Esophagus squamous epithelium (tissue), 5 donors: Measurements from ENCODE around the gene KIAA2012. TPM values are rescaled to one million over a fixed set of nuclear protein-coding genes. Genes with fewer than 3 reads are reported as not detected.

Experiments used
- DNase-seq: peaks from one replicate; lab custom pipeline; 2025; lab: John Stamatoyannopoulos, UW
- H3K27ac ChIP-seq, 4 donors: fragments of 200-600 bp; sonication (generic); one replicate each; pipeline ENCODE4 v1.5.1; 2016 to 2019; ENCODE audit warnings: mild to moderate bottlenecking in 1 of 4
- H3K27me3 ChIP-seq, 4 donors: fragments of 200-600 bp; sonication (generic); 1 replicate in 3 of 4; 2 replicates in 1 of 4; pipeline versions ENCODE4 v1.5.1 to v1.6.0; 2017 to 2021; ENCODE audit warnings: antibody characterized with exemption in 1 of 4
- H3K36me3 ChIP-seq, 3 donors: fragments of 200-600 bp; sonication (generic); one replicate each; pipeline ENCODE4 v1.5.1; 2016 to 2019
- H3K4me1 ChIP-seq, 3 donors: fragments of 200-600 bp; sonication (generic); one replicate each; pipeline ENCODE4 v1.5.1; 2017 to 2019
- H3K4me3 ChIP-seq, 4 donors: fragments of 200-600 bp; sonication (generic); 1 replicate in 3 of 4; 2 replicates in 1 of 4; pipeline ENCODE4 v1.5.1; 2016 to 2019; ENCODE audit warnings: mild to moderate bottlenecking in 2 of 4, moderate library complexity in 1 of 4
- H3K9me3 ChIP-seq, 3 donors: fragments of 200-600 bp; sonication (generic); one replicate each; pipeline ENCODE4 v1.5.1; 2016 to 2019
- CTCF ChIP-seq, 6 experiments: fragments of 450-650 bp in 4 of 6; fragments of 200-600 bp in 2 of 6; sonication (generic) in 2 of 6; IDR thresholded peaks; one replicate each; pipeline ENCODE4 v1.5.1; 2016 to 2019; ENCODE audit warnings: antibody characterized with exemption in 6 of 6, mild to moderate bottlenecking in 4 of 6, moderate library complexity in 4 of 6
- POLR2A ChIP-seq, 4 donors: fragments of 450-650 bp; IDR thresholded peaks; one replicate each; pipeline ENCODE4 v1.6.1; 2017; ENCODE audit warnings: antibody characterized with exemption in 4 of 4, mild to moderate bottlenecking in 4 of 4, moderate library complexity in 3 of 4
- WGBS, 2 donors: methylation state at CpG; one replicate each; pipeline ENCODE4 v1.1.5; 2018; 5-methylcytosine and 5-hydroxymethylcytosine counted together
- intact Hi-C: fragments of 100-400 bp; cut with DNase I; formaldehyde crosslinking; loops from one replicate; pipeline ENCODE4 v1.15.0; 2022
- total RNA-seq, 4 donors: library from RNA; depleted of rRNA; stranded (reverse); fragments of >200 nt; gene quantifications; one replicate each; pipeline ENCODE4 v1.1.0, GENCODE V29; 2016
- donor health status: DM: yes; HTN: yes; CAD: no.

KIAA2012 gene
- total RNA-seq, 4 donors from 2014 or later = not detected

DNA sequence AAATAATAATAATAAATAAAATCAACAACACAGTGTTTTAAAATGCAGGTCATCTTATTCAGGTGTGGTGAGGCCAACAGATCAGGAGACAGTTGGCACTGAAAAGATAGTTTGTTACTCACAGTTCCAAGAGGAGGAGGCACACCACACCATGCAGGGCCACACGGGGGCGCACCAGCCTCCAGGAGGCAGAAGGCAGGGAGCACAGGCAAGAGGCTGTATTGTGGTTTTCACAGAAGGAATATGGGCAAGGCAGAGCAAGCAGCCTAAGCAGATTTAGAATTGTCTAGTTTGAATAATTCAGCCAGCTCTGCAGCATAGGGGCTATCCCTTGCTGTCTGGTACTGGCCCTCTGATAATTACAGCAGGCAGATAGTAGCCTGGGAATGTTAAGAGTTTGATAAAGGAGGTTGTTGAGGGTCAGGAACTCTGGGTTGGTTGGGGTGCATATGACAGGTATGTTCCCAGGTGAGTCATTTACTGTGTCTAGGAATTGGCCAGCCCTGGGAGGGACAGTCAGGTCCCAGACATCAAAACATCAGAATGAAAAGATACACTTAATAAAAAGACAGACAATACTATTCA is 31.3 kb downstream of the KIAA2012 start:
- TF ChIP-seq CTCF (IDR thresholded peaks at IDR 0.05) = peak in 4 of 6 experiments; percentile 26 to 54 (median 35)
- TF ChIP-seq POLR2A (IDR thresholded peaks at IDR 0.05) = no peak
- intact Hi-C loops = no loop called here
- Histone ChIP-seq H3K27me3 (no peaks in the 10 kb centered on the region), H3K36me3 (no peaks in the 10 kb centered on the region), H3K9me3 (no peaks in the 10 kb centered on the region), H3K4me1 (peaks cover 0 to 3% (median 3%) of the 10 kb centered on the region in 3 donors), H3K27ac (no peak overlapping the region), H3K4me3 (no peak overlapping the region)
- no peak for DNase-seq
- WGBS, 2 donors = 34% methylated on average over 2 of the region's 2 CpGs

GRCh38 chr2:202105025-202105424 is 32.0 kb downstream of the KIAA2012 start:
- Histone ChIP-seq H3K4me3 (no peak overlapping the region), H3K27ac (no peak overlapping the region), H3K27me3 (no peaks in the 10 kb centered on the region), H3K9me3 (no peaks in the 10 kb centered on the region), H3K36me3 (no peaks in the 10 kb centered on the region), H3K4me1 (peaks cover 0 to 10% (median 4%) of the 10 kb centered on the region in 3 donors)
- intact Hi-C loops = no loop called here
- TF ChIP-seq POLR2A (IDR thresholded peaks at IDR 0.05) (no peak), CTCF (IDR thresholded peaks at IDR 0.05) (no peak)
- DNase-seq = no peak

GRCh38 chr2:202108345-202108744 is 35.3 kb downstream of the KIAA2012 start:
- H3K4me3 ChIP-seq = no peak overlapping the region
- DNase-seq = no peak
- intact Hi-C loops = no loop called here
- no peaks in the 10 kb centered on the region for H3K9me3 ChIP-seq
- no peaks in the 10 kb centered on the region for H3K27me3 ChIP-seq
- WGBS, 2 donors = 94 to 95% methylated on average over 3 of the region's 3 CpGs
- H3K4me1 ChIP-seq = peaks cover 0 to 23% (median 9%) of the 10 kb centered on the region in 3 donors
- TF ChIP-seq POLR2A (IDR thresholded peaks at IDR 0.05) = no peak
- TF ChIP-seq CTCF (IDR thresholded peaks at IDR 0.05) = no peak
- H3K27ac ChIP-seq = no peak overlapping the region
- no peaks in the 10 kb centered on the region for H3K36me3 ChIP-seq

DNA sequence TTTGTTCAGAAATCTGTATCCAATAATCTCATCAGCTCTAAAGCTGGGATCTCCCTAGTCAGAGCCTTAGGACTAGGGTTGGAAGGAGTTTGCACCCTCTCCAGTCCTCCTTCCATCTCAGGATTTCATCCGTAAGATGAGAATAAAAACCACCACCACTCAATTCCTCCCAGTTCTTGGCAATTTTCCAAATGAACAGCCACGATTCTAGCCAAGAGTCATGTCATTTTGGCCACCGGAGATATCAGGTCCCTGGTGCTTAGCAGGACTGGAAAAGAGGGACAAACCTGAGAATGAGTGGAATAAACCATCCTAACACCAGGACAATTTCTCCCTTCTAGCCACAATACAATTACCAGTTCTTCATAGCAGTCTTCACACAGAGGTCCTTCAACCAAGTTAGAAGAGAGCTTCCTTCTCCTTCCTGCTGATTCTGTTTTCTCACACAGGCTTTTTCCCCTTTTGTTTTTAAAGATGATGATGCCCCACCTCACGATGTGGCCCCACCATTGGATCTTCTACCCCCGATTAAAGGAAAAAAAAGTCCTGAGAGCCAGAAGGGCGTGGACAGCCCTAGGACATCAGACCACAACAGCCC is 36.2 kb downstream of the KIAA2012 start:
- no peak for DNase-seq
- no peak overlapping the region for H3K4me3 ChIP-seq
- no peak overlapping the region for H3K27ac ChIP-seq
- H3K36me3 ChIP-seq = no peaks in the 10 kb centered on the region
- H3K27me3 ChIP-seq = no peaks in the 10 kb centered on the region
- H3K4me1 ChIP-seq = peaks cover 0 to 31% (median 9%) of the 10 kb centered on the region in 3 donors
- intact Hi-C loops = no loop called here
- WGBS, 2 donors = 43 to 61% methylated on average over 6 of the region's 6 CpGs
- TF ChIP-seq POLR2A (IDR thresholded peaks at IDR 0.05) (no peak), CTCF (IDR thresholded peaks at IDR 0.05) (no peak)
- H3K9me3 ChIP-seq = no peaks in the 10 kb centered on the region

- Histone ChIP-seq H3K27ac (no peak overlapping the region), H3K27me3 (no peaks in the 10 kb centered on the region), H3K4me1 (peaks cover 0 to 31% (median 9%) of the 10 kb centered on the region in 3 donors), H3K36me3 (no peaks in the 10 kb centered on the region), H3K4me3 (no peak overlapping the region), H3K9me3 (no peaks in the 10 kb centered on the region)
- intact Hi-C loops = no loop called here
- DNase-seq = peak; percentile 4
- WGBS, 2 donors = 8 to 75% methylated on average over 2 to 4 of the region's 5 CpGs
- TF ChIP-seq POLR2A (IDR thresholded peaks at IDR 0.05) = no peak
- TF ChIP-seq CTCF (IDR thresholded peaks at IDR 0.05) = no peak
Measured at GRCh38 chr2:202109737-202110184, 36.7 kb downstream of the KIAA2012 start.
